Activated T-cell treated with anti-CD3 and anti-CD28 coated beads, Interleukin-2, amount 50 U/mL, for 72 hours (primary cell): ENCODE results near the gene ASB17. TPM values are rescaled to one million over a fixed set of nuclear protein-coding genes. Genes with fewer than 3 reads are reported as not detected.
A peak's percentile ranks its signal among the peaks of the same experiment; 100 is the strongest.

ENCODE experiments used
- ATAC-seq, 2 donors: fragments of 150-1000 bp; cut with Tn5 transposase; replicated peaks in 1 of 2; 2 replicates each; pipeline ENCODE4 v1.10.0; 2021; ENCODE audit warnings: moderate library complexity in 2 of 2, mild to moderate bottlenecking in 1 of 2
- DNase-seq, 2 donors: peaks; one replicate each; pipeline ENCODE4 v3.0.0; 2021 to 2022; ENCODE audit warnings: mixed read lengths in 1 of 2
- H3K27ac Mint-ChIP-seq: one replicate; pipeline ENCODE4 v1.8.0; 2022; ENCODE audit warnings: mild to moderate bottlenecking, moderate library complexity, mixed read lengths
- H3K27me3 Mint-ChIP-seq: one replicate; pipeline ENCODE4 v1.8.0; 2022; ENCODE audit warnings: low read depth, mixed read lengths
- H3K36me3 Mint-ChIP-seq, 2 donors: one replicate each; pipeline ENCODE4 v1.8.0; 2022; ENCODE audit warnings: mixed read lengths in 2 of 2, mild to moderate bottlenecking in 1 of 2; ENCODE audit not compliant: insufficient read depth in 2 of 2
- H3K4me1 Mint-ChIP-seq: one replicate; pipeline ENCODE4 v1.8.0; 2022; ENCODE audit warnings: low read depth, mixed read lengths
- H3K4me3 Mint-ChIP-seq, 2 donors: one replicate each; pipeline ENCODE4 v1.8.0; 2022; ENCODE audit warnings: mild to moderate bottlenecking in 2 of 2, mixed read lengths in 2 of 2, moderate library complexity in 2 of 2
- H3K9me3 Mint-ChIP-seq, 2 donors: one replicate each; pipeline ENCODE4 v1.8.0; 2022; ENCODE audit warnings: mixed read lengths in 2 of 2
- total RNA-seq, 2 donors: library from RNA; stranded (reverse); gene quantifications; one replicate each; pipeline ENCODE4 v1.2.3, GENCODE V29; 2022

Gene ASB17
- total RNA-seq, 2 donors from 2014 or later, result not detected

DNA sequence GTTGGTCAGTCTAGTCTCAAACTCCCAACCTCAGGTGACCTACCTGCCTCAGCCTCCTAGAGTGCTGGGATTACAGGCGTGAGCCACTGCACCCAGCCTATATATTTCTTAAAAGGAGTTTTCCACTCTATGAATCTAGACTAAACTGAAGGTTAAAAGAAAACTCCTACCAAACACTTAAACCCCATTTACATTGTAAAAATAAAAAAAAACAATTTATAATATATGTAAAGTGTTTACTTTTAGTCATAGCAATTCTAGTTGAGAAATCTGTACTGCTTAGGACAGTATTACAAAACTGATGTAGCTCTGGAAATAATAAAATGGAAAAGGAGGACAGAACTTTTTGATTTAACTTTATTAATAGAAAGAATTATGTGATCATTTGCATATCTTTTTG lies 9.5 kb downstream of the ASB17 start:
- ATAC-seq (no peak), DNase-seq (no peak)
- Mint-ChIP-seq H3K4me1 (no peaks in the 10 kb centered on the region), H3K27ac (no peak overlapping the region), H3K27me3 (peaks cover 4% of the 10 kb centered on the region), H3K36me3 (no peaks in the 10 kb centered on the region), H3K4me3 (no peak overlapping the region), H3K9me3 (no peaks in the 10 kb centered on the region)

DNA sequence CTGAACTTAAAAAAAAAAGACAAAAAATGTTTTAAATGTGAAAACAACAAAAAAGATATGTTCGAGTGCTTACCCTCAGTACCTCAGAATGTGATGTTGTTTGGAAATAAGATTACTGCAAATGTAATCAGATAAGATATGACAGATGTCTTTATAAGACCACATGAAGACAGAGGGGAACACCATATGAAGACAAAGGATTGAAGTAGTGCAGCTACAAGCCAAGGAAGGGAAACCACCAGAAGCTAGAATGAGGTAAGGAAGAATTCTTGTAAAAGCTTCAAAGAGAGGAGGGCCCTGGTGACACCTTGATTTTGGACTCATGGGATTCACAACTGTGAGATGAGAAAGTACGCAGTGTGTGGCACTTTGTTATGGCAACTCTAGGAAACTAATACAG lies 15.4 kb downstream of the ASB17 start:
- Mint-ChIP-seq H3K4me3 (no peak overlapping the region), H3K27ac (no peak overlapping the region), H3K36me3 (no peaks in the 10 kb centered on the region), H3K27me3 (peaks cover 13% of the 10 kb centered on the region), H3K9me3 (no peaks in the 10 kb centered on the region), H3K4me1 (no peaks in the 10 kb centered on the region)
- ATAC-seq, result peak in 1 of 2 donors; percentile 49
- DNase-seq, result no peak

DNA sequence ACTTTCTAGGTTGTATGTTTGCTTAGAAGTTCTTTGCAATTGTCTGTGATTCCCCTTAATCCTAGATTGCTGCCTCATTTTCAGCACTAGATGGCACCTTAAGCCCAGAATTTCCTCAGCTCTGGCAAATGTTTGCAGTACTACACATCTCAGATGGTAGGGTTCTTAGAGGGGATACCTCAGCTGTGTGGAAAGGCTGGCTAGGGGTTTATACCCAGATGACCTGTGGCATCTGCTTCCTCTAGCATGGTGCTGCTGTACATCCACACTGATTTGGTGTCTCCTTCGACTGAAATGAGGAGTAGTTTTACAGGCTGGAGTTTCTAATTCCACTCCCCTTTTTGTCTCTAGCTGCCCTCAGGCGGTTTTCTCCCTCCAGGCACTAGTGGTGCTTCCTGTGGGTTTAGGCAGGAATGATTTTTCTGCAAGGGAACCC lies 23.5 kb downstream of the ASB17 start:
- ATAC-seq (no peak), DNase-seq (no peak)
- peaks cover 8 to 11% of the 10 kb centered on the region in 2 donors for H3K9me3 Mint-ChIP-seq
- no peak overlapping the region for H3K27ac Mint-ChIP-seq
- peaks cover 7% of the 10 kb centered on the region in 2 donors for H3K36me3 Mint-ChIP-seq
- no peaks in the 10 kb centered on the region for H3K27me3 Mint-ChIP-seq
- no peak overlapping the region for H3K4me3 Mint-ChIP-seq
- no peaks in the 10 kb centered on the region for H3K4me1 Mint-ChIP-seq

DNA sequence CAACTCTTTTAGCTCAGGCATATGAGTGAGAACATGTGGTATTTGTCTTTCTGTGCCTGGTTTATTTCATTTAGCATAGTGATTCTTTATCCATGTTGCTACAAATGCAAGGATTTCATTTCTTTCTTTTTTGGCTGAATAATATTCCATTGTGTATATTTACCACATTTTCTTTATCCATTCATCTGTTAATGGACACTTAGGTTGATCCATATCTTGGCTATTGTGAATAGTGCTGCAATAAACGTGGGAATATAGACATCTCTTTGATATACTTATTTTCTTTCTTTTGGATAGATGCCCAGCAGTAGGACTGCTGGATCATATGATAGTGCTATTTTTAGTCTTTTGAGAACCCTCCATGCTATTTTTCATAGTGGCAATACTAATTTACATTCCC lies 30.8 kb downstream of the ASB17 start:
- no peak overlapping the region for H3K27ac Mint-ChIP-seq
- no peak overlapping the region for H3K4me3 Mint-ChIP-seq
- H3K36me3 Mint-ChIP-seq, result no peaks in the 10 kb centered on the region
- H3K9me3 Mint-ChIP-seq, result peaks cover 0 to 2% of the 10 kb centered on the region in 2 donors
- DNase-seq (no peak), ATAC-seq (no peak)
- H3K4me1 Mint-ChIP-seq, result no peaks in the 10 kb centered on the region
- H3K27me3 Mint-ChIP-seq, result no peaks in the 10 kb centered on the region

DNA sequence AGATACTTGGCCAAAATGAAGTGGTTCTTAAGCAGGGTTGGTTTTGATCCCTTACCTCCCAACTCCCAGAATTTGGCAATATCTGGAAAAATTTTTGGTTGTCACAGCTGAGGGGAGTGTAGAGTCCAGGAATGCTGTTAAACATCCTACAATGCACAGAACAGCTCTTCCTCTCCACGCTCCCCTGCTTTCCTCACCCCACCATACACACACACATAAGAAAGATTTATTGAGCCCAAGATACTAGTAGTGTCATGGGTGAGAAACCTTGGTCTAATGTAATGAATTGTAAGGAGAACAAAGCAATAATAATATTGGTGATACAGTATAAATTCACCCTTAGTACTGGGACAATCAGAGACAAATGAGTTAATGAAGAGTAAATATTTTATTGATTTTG lies 47.8 kb downstream of the ASB17 start:
- no peak for DNase-seq
- no peaks in the 10 kb centered on the region for H3K9me3 Mint-ChIP-seq
- no peak overlapping the region for H3K27ac Mint-ChIP-seq
- ATAC-seq, result no peak
- no peaks in the 10 kb centered on the region for H3K27me3 Mint-ChIP-seq
- H3K4me1 Mint-ChIP-seq, result no peaks in the 10 kb centered on the region
- no peaks in the 10 kb centered on the region for H3K36me3 Mint-ChIP-seq
- H3K4me3 Mint-ChIP-seq, result no peak overlapping the region

DNA sequence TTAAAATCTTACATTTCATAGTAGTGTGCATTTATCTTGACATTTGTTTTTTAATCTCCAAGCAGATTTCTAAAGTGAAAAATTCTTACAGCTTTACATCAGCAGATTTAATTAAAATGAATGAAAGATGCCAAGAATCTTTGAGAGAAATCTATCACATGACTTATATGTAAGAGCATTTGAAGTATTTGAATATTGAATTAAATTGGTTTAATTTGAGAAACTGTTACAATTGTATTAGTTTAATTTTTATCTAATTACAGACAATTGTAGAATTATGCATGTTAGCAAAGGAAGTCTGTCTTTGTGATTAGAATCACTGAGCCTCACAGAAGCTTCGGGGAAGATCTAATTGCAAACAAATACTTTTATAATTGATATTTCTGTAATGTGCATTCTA lies 52.2 kb downstream of the ASB17 start:
- Mint-ChIP-seq H3K4me1 (no peaks in the 10 kb centered on the region), H3K27me3 (no peaks in the 10 kb centered on the region), H3K9me3 (no peaks in the 10 kb centered on the region), H3K27ac (no peak overlapping the region), H3K4me3 (no peak overlapping the region), H3K36me3 (no peaks in the 10 kb centered on the region)
- ATAC-seq (no peak), DNase-seq (no peak)

DNA sequence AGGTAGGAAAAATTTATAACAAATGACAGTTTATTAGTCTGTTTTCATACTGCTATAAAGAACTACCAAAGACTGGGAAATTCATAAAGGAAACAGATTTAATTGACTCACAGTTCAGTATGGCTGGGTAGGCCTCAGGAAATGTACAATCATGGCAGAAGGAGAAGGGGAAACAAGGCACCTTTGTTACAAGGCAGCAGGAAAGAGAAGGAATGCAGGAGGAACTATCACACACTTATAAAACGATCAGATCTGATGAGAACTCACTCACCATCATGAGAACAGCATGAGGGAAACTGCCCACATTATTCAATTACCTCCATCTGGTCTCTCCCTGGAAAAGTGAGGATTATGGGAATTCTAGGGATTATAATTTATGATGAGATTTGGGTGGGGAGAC lies 61.3 kb downstream of the ASB17 start:
- Mint-ChIP-seq H3K9me3 (peaks cover 2 to 3% of the 10 kb centered on the region in 2 donors), H3K27me3 (peaks cover 5% of the 10 kb centered on the region), H3K4me3 (no peak overlapping the region), H3K27ac (no peak overlapping the region), H3K36me3 (peaks cover 2 to 3% of the 10 kb centered on the region in 2 donors), H3K4me1 (no peaks in the 10 kb centered on the region)
- DNase-seq, result no peak
- no peak for ATAC-seq

Other genes starting within 250 kb of the ASB17 start
- 10 to 100 TPM; 43.1 to 48.9 TPM for gene ACADM, start 207.7 kb downstream of the ASB17 start, total RNA-seq
- gene RABGGTB, start 146.1 kb downstream of the ASB17 start, total RNA-seq, result 100 to 1,000 TPM; 133 to 156 TPM
- gene MSH4, start 135.5 kb downstream of the ASB17 start, total RNA-seq, result under 1 TPM; 0.65 to 0.99 TPM
- gene ST6GALNAC3, start 142.3 kb upstream of the ASB17 start, total RNA-seq, result 1 to 10 TPM in 1 of 2 donors, under 1 TPM in 1; 0.35 to 2.5 TPM